HepG2 (cell line): ENCODE data around the gene CMTM3. TPM values are rescaled to one million over a fixed set of nuclear protein-coding genes. Genes with fewer than 3 reads are reported as not detected.

ENCODE experiments used
- AGO2 ChIP-seq: fragments of 200-400 bp; formaldehyde crosslinking; optimal IDR thresholded peaks from 2 replicates; pipeline ENCODE3; 2017; ENCODE audit warnings: mild to moderate bottlenecking, low read depth, low read length, moderate library complexity
- AKAP8 ChIP-seq: sonication (generic); formaldehyde crosslinking; IDR thresholded peaks from 2 replicates; pipeline ENCODE4 v1.5.1; 2020; ENCODE audit warnings: mild to moderate bottlenecking, missing genetic modification reagents
- BCL6 ChIP-seq: IDR thresholded peaks from 2 replicates; pipeline ENCODE4 v1.6.1; 2016; ENCODE audit warnings: missing genetic modification reagents, missing compliant biosample characterization
- FOSL2 ChIP-seq: sonication (generic); formaldehyde crosslinking; IDR thresholded peaks from 2 replicates; pipeline ENCODE4 v1.4.0; 2020; ENCODE audit warnings: missing genetic modification reagents
- GATA4 ChIP-seq: sonication (generic); IDR thresholded peaks from 2 replicates; pipeline ENCODE4 v1.6.1; 2016; ENCODE audit warnings: antibody characterized with exemption, low read depth, borderline replicate concordance
- NFKB2 ChIP-seq: sonication (generic); formaldehyde crosslinking; IDR thresholded peaks from 2 replicates; pipeline ENCODE4 v1.4.0; 2020; ENCODE audit warnings: missing genetic modification reagents, borderline replicate concordance
- POLR2G ChIP-seq: fragments of 200-400 bp; formaldehyde crosslinking; IDR thresholded peaks from 2 replicates; pipeline ENCODE4 v1.6.1; 2018; ENCODE audit warnings: mild to moderate bottlenecking, low read depth, low read length, moderate library complexity
- RORA ChIP-seq: sonication (generic); formaldehyde crosslinking; IDR thresholded peaks from 2 replicates; pipeline ENCODE4 v1.5.0; 2020; ENCODE audit warnings: mild to moderate bottlenecking, missing genetic modification reagents, moderate library complexity
- SMYD3 ChIP-seq: sonication (generic); formaldehyde crosslinking; IDR thresholded peaks from 2 replicates; pipeline ENCODE4 v1.8.1; 2023; ENCODE audit warnings: mild to moderate bottlenecking, missing genetic modification reagents
- SOX6 ChIP-seq, 2 experiments: fragments of 450-650 bp in 1 of 2; sonication (generic) in 1 of 2; formaldehyde crosslinking in 1 of 2; IDR thresholded peaks; 2 replicates each; pipeline versions ENCODE4 v1.4.0 to v1.6.1; 2017 to 2020; ENCODE audit warnings: antibody characterized with exemption in 1 of 2, mild to moderate bottlenecking in 1 of 2, missing genetic modification reagents in 1 of 2
- TAF1 ChIP-seq: sonication (generic); formaldehyde crosslinking; IDR thresholded peaks from 2 replicates; pipeline ENCODE4 v1.4.0; 2020; ENCODE audit warnings: missing genetic modification reagents
- TEAD3 ChIP-seq: optimal IDR thresholded peaks from 2 replicates; pipeline ENCODE3; 2016; ENCODE audit warnings: borderline replicate concordance
- ZNF33A ChIP-seq: sonication (generic); formaldehyde crosslinking; IDR thresholded peaks from 2 replicates; pipeline ENCODE4 v1.5.1; 2020; ENCODE audit warnings: missing genetic modification reagents, mild to moderate bottlenecking, moderate library complexity, borderline replicate concordance
- ZNF546 ChIP-seq: sonication (generic); formaldehyde crosslinking; conservative IDR thresholded peaks from 2 replicates; pipeline ENCODE4 v1.8.1; 2023; ENCODE audit warnings: mild to moderate bottlenecking, missing genetic modification reagents
- polyA plus RNA-seq, 8 experiments: library from polyadenylated mRNA; depleted of rRNA in 3 of 8; stranded (reverse) in 7 of 8; unstranded in 1 of 8; fragments of >200 nt; fragmentation: Illumina TruSeq in 4 of 8; extraction: Trizol in 4 of 8; gene quantifications; 2 replicates each; pipeline versions ENCODE4 v1.2.1 to v1.2.3, GENCODE V29; 2011 to 2016; ENCODE audit warnings: low read depth in 4 of 8, missing spikeins in 1 of 8, mixed read lengths in 1 of 8; ENCODE audit not compliant: insufficient read depth in 1 of 8
- total RNA-seq, 5 experiments: library from RNA; depleted of rRNA; stranded (reverse); fragments of >200 nt; fragmentation: Illumina TruSeq; extraction: Trizol; gene quantifications; 2 replicates each; pipeline ENCODE4 v1.2.3, GENCODE V29; 2016; ENCODE audit warnings: low read depth in 1 of 5
- TF ChIP-seq, protein P1 (sequence below): IDR thresholded peaks from 2 replicates; pipeline ENCODE4 v1.6.1; 2012; ENCODE audit warnings: low read length, improper control_type of control experiment
- TF ChIP-seq, protein P2 (sequence below): sonication (generic); formaldehyde crosslinking; conservative IDR thresholded peaks from 2 replicates; pipeline ENCODE4 v1.5.0; 2020; ENCODE audit warnings: missing genetic modification reagents
- TF ChIP-seq, protein P3 (sequence below): sonication (generic); formaldehyde crosslinking; IDR thresholded peaks from 2 replicates; pipeline ENCODE4 v1.4.0; 2020; ENCODE audit warnings: missing genetic modification reagents
- TF ChIP-seq, protein P4 (sequence below): sonication (generic); formaldehyde crosslinking; IDR thresholded peaks from 2 replicates; pipeline ENCODE4 v1.5.1; 2020; ENCODE audit warnings: mild to moderate bottlenecking, missing genetic modification reagents

The CMTM3 gene
- total and polyA plus RNA-seq, 2 of the 13 experiments (the other 11 are each of a cell fraction or from before 2014, with no cell fraction given): 29.2 to 48.7 TPM

DNA sequence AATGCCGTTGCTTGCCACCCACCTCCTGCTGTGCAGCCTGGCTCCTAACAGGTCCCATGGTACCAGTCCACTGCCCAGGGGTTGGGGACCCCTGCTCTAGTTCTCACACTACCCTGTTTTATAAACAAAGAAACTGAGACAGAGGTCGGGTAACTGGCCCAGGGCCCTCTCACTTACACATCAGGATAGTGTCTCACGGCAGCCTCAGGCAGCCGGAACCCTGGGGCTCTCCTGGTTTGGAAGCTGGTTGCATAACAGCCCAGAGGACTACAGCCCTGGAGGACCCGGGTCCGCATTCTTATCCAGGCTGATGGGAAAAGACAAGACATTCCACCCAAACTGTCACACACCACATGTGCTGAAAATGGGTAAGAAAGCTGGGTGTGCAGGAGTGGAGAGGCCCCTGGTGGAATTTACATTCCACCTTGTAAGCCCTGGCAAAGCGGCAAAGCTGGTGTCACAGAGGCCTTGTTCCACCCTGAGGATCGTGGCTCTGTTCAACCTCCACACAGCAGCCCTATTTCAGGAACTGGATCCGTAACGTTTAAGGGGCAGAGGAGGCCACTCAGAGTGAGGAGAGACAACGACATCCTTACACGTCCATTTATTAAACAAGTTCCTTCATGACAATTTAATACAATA, 9.8 kb downstream of the CMTM3 start (continued):
- TF ChIP-seq, protein P1, sequence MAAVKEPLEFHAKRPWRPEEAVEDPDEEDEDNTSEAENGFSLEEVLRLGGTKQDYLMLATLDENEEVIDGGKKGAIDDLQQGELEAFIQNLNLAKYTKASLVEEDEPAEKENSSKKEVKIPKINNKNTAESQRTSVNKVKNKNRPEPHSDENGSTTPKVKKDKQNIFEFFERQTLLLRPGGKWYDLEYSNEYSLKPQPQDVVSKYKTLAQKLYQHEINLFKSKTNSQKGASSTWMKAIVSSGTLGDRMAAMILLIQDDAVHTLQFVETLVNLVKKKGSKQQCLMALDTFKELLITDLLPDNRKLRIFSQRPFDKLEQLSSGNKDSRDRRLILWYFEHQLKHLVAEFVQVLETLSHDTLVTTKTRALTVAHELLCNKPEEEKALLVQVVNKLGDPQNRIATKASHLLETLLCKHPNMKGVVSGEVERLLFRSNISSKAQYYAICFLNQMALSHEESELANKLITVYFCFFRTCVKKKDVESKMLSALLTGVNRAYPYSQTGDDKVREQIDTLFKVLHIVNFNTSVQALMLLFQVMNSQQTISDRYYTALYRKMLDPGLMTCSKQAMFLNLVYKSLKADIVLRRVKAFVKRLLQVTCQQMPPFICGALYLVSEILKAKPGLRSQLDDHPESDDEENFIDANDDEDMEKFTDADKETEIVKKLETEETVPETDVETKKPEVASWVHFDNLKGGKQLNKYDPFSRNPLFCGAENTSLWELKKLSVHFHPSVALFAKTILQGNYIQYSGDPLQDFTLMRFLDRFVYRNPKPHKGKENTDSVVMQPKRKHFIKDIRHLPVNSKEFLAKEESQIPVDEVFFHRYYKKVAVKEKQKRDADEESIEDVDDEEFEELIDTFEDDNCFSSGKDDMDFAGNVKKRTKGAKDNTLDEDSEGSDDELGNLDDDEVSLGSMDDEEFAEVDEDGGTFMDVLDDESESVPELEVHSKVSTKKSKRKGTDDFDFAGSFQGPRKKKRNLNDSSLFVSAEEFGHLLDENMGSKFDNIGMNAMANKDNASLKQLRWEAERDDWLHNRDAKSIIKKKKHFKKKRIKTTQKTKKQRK: no peak
- no peak; the same call in 1 of the 2 replicates for TF ChIP-seq POLR2G
- peak; percentile 16; the same call in 1 of the 2 replicates for TF ChIP-seq GATA4
- no peak for TF ChIP-seq SMYD3
- TF ChIP-seq, protein P2, sequence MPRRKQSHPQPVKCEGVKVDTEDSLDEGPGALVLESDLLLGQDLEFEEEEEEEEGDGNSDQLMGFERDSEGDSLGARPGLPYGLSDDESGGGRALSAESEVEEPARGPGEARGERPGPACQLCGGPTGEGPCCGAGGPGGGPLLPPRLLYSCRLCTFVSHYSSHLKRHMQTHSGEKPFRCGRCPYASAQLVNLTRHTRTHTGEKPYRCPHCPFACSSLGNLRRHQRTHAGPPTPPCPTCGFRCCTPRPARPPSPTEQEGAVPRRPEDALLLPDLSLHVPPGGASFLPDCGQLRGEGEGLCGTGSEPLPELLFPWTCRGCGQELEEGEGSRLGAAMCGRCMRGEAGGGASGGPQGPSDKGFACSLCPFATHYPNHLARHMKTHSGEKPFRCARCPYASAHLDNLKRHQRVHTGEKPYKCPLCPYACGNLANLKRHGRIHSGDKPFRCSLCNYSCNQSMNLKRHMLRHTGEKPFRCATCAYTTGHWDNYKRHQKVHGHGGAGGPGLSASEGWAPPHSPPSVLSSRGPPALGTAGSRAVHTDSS (CRISPR knock-in tag): no peak
- TF ChIP-seq ZNF546 (CRISPR knock-in tag): no peak
- TF ChIP-seq AGO2: peak; percentile 10
- no peak for TF ChIP-seq FOSL2 (CRISPR knock-in tag)
- no peak for TF ChIP-seq BCL6 (CRISPR knock-in tag)
- 0 out of 2 replicates have a peak, but pooled peaks have one; percentile 50 for TF ChIP-seq AKAP8 (CRISPR knock-in tag)
- peak; percentile 36 for TF ChIP-seq TEAD3 (CRISPR knock-in tag)
- TF ChIP-seq SOX6 (IDR thresholded peaks at IDR 0.05): no peak
- TF ChIP-seq SOX6 (CRISPR knock-in tag; IDR thresholded peaks at IDR 0.05): no peak
- no peak for TF ChIP-seq TAF1 (CRISPR knock-in tag)
- TF ChIP-seq, protein P3, sequence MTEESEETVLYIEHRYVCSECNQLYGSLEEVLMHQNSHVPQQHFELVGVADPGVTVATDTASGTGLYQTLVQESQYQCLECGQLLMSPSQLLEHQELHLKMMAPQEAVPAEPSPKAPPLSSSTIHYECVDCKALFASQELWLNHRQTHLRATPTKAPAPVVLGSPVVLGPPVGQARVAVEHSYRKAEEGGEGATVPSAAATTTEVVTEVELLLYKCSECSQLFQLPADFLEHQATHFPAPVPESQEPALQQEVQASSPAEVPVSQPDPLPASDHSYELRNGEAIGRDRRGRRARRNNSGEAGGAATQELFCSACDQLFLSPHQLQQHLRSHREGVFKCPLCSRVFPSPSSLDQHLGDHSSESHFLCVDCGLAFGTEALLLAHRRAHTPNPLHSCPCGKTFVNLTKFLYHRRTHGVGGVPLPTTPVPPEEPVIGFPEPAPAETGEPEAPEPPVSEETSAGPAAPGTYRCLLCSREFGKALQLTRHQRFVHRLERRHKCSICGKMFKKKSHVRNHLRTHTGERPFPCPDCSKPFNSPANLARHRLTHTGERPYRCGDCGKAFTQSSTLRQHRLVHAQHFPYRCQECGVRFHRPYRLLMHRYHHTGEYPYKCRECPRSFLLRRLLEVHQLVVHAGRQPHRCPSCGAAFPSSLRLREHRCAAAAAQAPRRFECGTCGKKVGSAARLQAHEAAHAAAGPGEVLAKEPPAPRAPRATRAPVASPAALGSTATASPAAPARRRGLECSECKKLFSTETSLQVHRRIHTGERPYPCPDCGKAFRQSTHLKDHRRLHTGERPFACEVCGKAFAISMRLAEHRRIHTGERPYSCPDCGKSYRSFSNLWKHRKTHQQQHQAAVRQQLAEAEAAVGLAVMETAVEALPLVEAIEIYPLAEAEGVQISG: no peak
- TF ChIP-seq, protein P4, sequence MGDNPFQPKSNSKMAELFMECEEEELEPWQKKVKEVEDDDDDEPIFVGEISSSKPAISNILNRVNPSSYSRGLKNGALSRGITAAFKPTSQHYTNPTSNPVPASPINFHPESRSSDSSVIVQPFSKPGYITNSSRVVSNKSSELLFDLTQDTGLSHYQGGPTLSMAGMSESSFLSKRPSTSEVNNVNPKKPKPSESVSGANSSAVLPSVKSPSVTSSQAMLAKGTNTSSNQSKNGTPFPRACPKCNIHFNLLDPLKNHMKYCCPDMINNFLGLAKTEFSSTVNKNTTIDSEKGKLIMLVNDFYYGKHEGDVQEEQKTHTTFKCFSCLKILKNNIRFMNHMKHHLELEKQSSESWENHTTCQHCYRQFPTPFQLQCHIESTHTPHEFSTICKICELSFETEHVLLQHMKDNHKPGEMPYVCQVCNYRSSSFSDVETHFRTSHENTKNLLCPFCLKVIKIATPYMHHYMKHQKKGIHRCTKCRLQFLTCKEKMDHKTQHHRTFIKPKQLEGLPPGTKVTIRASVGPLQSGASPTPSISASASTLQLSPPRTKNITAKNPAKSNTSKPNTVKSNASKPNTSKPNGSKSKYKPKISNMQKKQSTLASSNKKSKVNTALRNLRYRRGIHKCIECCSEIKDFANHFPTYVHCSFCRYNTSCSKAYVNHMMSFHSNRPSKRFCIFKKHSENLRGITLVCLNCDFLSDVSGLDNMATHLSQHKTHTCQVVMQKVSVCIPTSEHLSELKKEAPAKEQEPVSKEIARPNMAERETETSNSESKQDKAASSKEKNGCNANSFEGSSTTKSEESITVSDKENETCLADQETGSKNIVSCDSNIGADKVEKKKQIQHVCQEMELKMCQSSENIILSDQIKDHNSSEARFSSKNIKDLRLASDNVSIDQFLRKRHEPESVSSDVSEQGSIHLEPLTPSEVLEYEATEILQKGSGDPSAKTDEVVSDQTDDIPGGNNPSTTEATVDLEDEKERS: no peak
- no peak for TF ChIP-seq ZNF33A (CRISPR knock-in tag)
- TF ChIP-seq NFKB2 (CRISPR knock-in tag): peak; percentile 44; the same call in 1 of the 2 replicates
- TF ChIP-seq RORA (CRISPR knock-in tag): no peak
